Spleen (tissue), 7 donors: ENCODE results near the gene NUDT3.

ENCODE experiments used
- POLR2AphosphoS5 ChIP-seq, 3 donors: sonication (generic); formaldehyde crosslinking; IDR thresholded peaks; one replicate each; pipeline ENCODE4 v1.5.1; 2017; ENCODE audit warnings: antibody characterized with exemption in 3 of 3
- TF ChIP-seq, protein P1 (sequence below), 11 experiments: fragments of 200-600 bp in 7 of 11; fragments of 450-650 bp in 4 of 11; sonication (generic) in 4 of 11; IDR thresholded peaks in 8 of 11; conservative IDR thresholded peaks in 3 of 11; 1 replicate in 7 of 11; 2 replicates in 4 of 11; pipeline versions ENCODE4 v1.4.0 to v1.8.0; 2016 to 2021; ENCODE audit warnings: antibody characterized with exemption in 11 of 11, inconsistent platforms in 4 of 11, mild to moderate bottlenecking in 1 of 11
- donor health status: DM: no; HTN: no; CAD: no; lungs with moderate emphysema.
- donor health status: DM: no; HTN: no; CAD: no.
- donor health status: DM: no; HTN: no; CAD: no.

DNA sequence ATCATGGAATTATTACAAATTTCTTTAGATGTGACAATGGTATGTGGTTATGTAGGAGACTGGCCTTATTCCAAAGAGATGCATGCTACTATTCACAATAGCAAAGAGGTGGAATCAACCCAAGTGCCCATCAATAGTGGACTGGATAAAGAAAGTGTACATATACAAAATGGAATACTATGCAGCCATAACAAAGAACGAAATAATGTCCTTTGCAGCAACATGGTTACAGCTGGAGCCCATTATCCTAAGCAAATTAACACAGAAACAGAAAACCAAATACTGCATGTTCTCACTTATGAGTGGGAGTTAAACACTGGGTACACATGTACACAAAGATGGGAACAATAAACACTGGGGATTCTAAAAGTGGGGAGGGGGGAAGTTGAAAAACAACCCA, 69.7 kb downstream of the NUDT3 start:
- no peak for TF ChIP-seq POLR2AphosphoS5 (IDR thresholded peaks at IDR 0.05)
- TF ChIP-seq, protein P1, sequence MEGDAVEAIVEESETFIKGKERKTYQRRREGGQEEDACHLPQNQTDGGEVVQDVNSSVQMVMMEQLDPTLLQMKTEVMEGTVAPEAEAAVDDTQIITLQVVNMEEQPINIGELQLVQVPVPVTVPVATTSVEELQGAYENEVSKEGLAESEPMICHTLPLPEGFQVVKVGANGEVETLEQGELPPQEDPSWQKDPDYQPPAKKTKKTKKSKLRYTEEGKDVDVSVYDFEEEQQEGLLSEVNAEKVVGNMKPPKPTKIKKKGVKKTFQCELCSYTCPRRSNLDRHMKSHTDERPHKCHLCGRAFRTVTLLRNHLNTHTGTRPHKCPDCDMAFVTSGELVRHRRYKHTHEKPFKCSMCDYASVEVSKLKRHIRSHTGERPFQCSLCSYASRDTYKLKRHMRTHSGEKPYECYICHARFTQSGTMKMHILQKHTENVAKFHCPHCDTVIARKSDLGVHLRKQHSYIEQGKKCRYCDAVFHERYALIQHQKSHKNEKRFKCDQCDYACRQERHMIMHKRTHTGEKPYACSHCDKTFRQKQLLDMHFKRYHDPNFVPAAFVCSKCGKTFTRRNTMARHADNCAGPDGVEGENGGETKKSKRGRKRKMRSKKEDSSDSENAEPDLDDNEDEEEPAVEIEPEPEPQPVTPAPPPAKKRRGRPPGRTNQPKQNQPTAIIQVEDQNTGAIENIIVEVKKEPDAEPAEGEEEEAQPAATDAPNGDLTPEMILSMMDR (IDR thresholded peaks at IDR 0.05 in 8 of 11, conservative IDR thresholded peaks at IDR 0.05 in 3 of 11) = no peak
